H9 (cell line): Measurements from ENCODE around the gene MGMT. TPM values are rescaled to one million over a fixed set of nuclear protein-coding genes. Genes with fewer than 3 reads are reported as not detected.

Experiments
- DNase-seq: peaks from one replicate; pipeline ENCODE4 v3.0.0-alpha.2; 2017
- H2AFZ ChIP-seq: one replicate; pipeline ENCODE4 v1.6.1; 2013; ENCODE audit warnings: mild to moderate bottlenecking, low read length, control low read depth, moderate library complexity
- H2AK5ac ChIP-seq: 2 replicates; pipeline ENCODE4 v1.6.1; 2013; ENCODE audit warnings: low read length, control low read depth, mixed read lengths; ENCODE audit not compliant: insufficient read length
- H2BK120ac ChIP-seq: one replicate; pipeline ENCODE4 v1.6.1; 2013; ENCODE audit warnings: low read depth, mild to moderate bottlenecking, low read length, control low read depth, inconsistent platforms; ENCODE audit not compliant: poor library complexity, severe bottlenecking
- H2BK12ac ChIP-seq: 2 replicates; pipeline ENCODE4 v1.6.1; 2013; ENCODE audit warnings: low read length, control low read depth, mixed read lengths, low read depth; ENCODE audit not compliant: insufficient read length
- H2BK15ac ChIP-seq: 2 replicates; pipeline ENCODE4 v1.6.1; 2013; ENCODE audit warnings: low read depth, low read length, control low read depth
- H2BK20ac ChIP-seq: one replicate; pipeline ENCODE4 v1.6.1; 2013; ENCODE audit warnings: low read depth, mild to moderate bottlenecking, low read length, control low read depth, inconsistent platforms; ENCODE audit not compliant: poor library complexity, severe bottlenecking
- H2BK5ac ChIP-seq: 2 replicates; pipeline ENCODE4 v1.6.1; 2013; ENCODE audit warnings: low read length, control low read depth, mixed read lengths; ENCODE audit not compliant: insufficient read length
- H3K14ac ChIP-seq: 2 replicates; pipeline ENCODE4 v1.6.1; 2013; ENCODE audit warnings: low read length, control low read depth; ENCODE audit not compliant: insufficient read depth
- H3K18ac ChIP-seq: 2 replicates; pipeline ENCODE4 v1.6.1; 2013; ENCODE audit warnings: low read depth, mild to moderate bottlenecking, mixed read lengths, low read length, control low read depth; ENCODE audit not compliant: insufficient read length
- H3K23ac ChIP-seq: 2 replicates; pipeline ENCODE4 v1.6.1; 2013; ENCODE audit warnings: low read length, control low read depth, mixed read lengths, low read depth; ENCODE audit not compliant: insufficient read length
- H3K23me2 ChIP-seq: 2 replicates; pipeline ENCODE4 v1.6.1; 2013; ENCODE audit warnings: low read depth, mild to moderate bottlenecking, mixed read lengths, low read length, control low read depth; ENCODE audit not compliant: insufficient read length, poor library complexity, severe bottlenecking
- H3K27ac ChIP-seq: 2 replicates; pipeline ENCODE4 v1.5.1; 2013; ENCODE audit warnings: low read length, control low read depth, mixed read lengths, low read depth; ENCODE audit not compliant: insufficient read length
- H3K27me3 ChIP-seq: 2 replicates; pipeline ENCODE4 v1.6.1; 2013; ENCODE audit warnings: low read length, control low read depth, inconsistent platforms; ENCODE audit not compliant: insufficient read depth
- H3K4ac ChIP-seq: 2 replicates; pipeline ENCODE4 v1.6.1; 2013; ENCODE audit warnings: low read depth, mild to moderate bottlenecking, control low read depth, inconsistent platforms, low read length, moderate library complexity
- H3K4me1 ChIP-seq: 2 replicates; pipeline ENCODE4 v1.6.1; 2013; ENCODE audit warnings: low read length, control low read depth, inconsistent platforms; ENCODE audit not compliant: insufficient read depth
- H3K4me2 ChIP-seq: 2 replicates; pipeline ENCODE4 v1.6.1; 2013; ENCODE audit warnings: low read length, control low read depth, mixed read lengths; ENCODE audit not compliant: insufficient read length, insufficient read depth
- H3K56ac ChIP-seq: 2 replicates; pipeline ENCODE4 v1.6.1; 2013; ENCODE audit warnings: low read depth, mild to moderate bottlenecking, mixed read lengths, low read length, control low read depth; ENCODE audit not compliant: insufficient read length
- H3K79me1 ChIP-seq: 2 replicates; pipeline ENCODE4 v1.6.1; 2013; ENCODE audit warnings: low read depth, mild to moderate bottlenecking, moderate library complexity, low read length, control low read depth, inconsistent platforms; ENCODE audit not compliant: insufficient read depth, poor library complexity, severe bottlenecking
- H3K79me2 ChIP-seq: 2 replicates; pipeline ENCODE4 v1.6.1; 2013; ENCODE audit warnings: low read length, control low read depth, inconsistent platforms; ENCODE audit not compliant: insufficient read depth
- H3K9ac ChIP-seq: 2 replicates; pipeline ENCODE4 v1.6.1; 2013; ENCODE audit warnings: low read length, control low read depth, mixed read lengths; ENCODE audit not compliant: insufficient read length; ENCODE audit errors: extremely low read depth
- H3K9me3 ChIP-seq: one replicate; pipeline ENCODE4 v1.6.1; 2013; ENCODE audit warnings: low read depth, low read length, inconsistent platforms; ENCODE audit not compliant: control insufficient read depth
- H3T11ph ChIP-seq: one replicate; pipeline ENCODE4 v1.6.1; 2013; ENCODE audit warnings: mild to moderate bottlenecking, low read length, control low read depth, inconsistent platforms
- H4K20me1 ChIP-seq: one replicate; pipeline ENCODE4 v1.6.1; 2013; ENCODE audit not compliant: control insufficient read depth, insufficient read length, insufficient read depth
- H4K5ac ChIP-seq: 2 replicates; pipeline ENCODE4 v1.6.1; 2013; ENCODE audit warnings: low read depth, mild to moderate bottlenecking, mixed read lengths, low read length, control low read depth; ENCODE audit not compliant: insufficient read length
- H4K8ac ChIP-seq: replicated peaks from 2 replicates; pipeline ENCODE4 v1.6.1; 2013; ENCODE audit warnings: low read length, control low read depth, mixed read lengths, low read depth; ENCODE audit not compliant: insufficient read length
- H4K91ac ChIP-seq: 2 replicates; pipeline ENCODE4 v1.6.1; 2013; ENCODE audit warnings: low read depth, mild to moderate bottlenecking, moderate library complexity, mixed read lengths, low read length, control low read depth; ENCODE audit not compliant: insufficient read length
- H3K27ac Mint-ChIP-seq, 3 experiments: 2 replicates in 2 of 3; 3 replicates in 1 of 3; pipeline ENCODE4 v1.8.0; 2020 to 2021; ENCODE audit warnings: mixed read lengths in 3 of 3, mild to moderate bottlenecking in 1 of 3, moderate library complexity in 1 of 3
- H3K27me3 Mint-ChIP-seq: 2 replicates; pipeline ENCODE4 v1.8.0; 2021; ENCODE audit warnings: low read depth, mild to moderate bottlenecking, moderate library complexity, mixed read lengths
- H3K36me3 Mint-ChIP-seq, 3 experiments: 2 replicates in 2 of 3; 3 replicates in 1 of 3; pipeline ENCODE4 v1.8.0; 2020 to 2021; ENCODE audit warnings: low read depth in 3 of 3, mixed read lengths in 3 of 3; ENCODE audit not compliant: insufficient read depth in 1 of 3
- H3K4me1 Mint-ChIP-seq, 2 experiments: 2 replicates each; pipeline ENCODE4 v1.8.0; 2020; ENCODE audit warnings: mixed read lengths in 2 of 2
- H3K4me3 Mint-ChIP-seq, 2 experiments: 2 replicates in 1 of 2; 3 replicates in 1 of 2; pipeline ENCODE4 v1.8.0; 2020 to 2021; ENCODE audit warnings: mild to moderate bottlenecking in 2 of 2, mixed read lengths in 2 of 2, moderate library complexity in 1 of 2
- H3K9me3 Mint-ChIP-seq, 2 experiments: 2 replicates in 1 of 2; 3 replicates in 1 of 2; pipeline ENCODE4 v1.8.0; 2020; ENCODE audit warnings: mild to moderate bottlenecking in 2 of 2, mixed read lengths in 2 of 2, moderate library complexity in 1 of 2
- CTCF ChIP-seq: fragments of 200-600 bp; sonication (generic); conservative IDR thresholded peaks from 3 replicates; pipeline ENCODE4 v1.8.0; 2021; ENCODE audit warnings: antibody characterized with exemption, mild to moderate bottlenecking
- WGBS: extraction: QIAGEN DNeasy Blood & Tissue Kit; methylation state at CpG from one replicate; pipeline ENCODE4 v1.1.7; 2013; ENCODE audit warnings: missing lambda C conversion rate, low lambda C conversion rate, mixed read lengths; ENCODE audit not compliant: insufficient read length; ENCODE audit errors: extremely low coverage; 5-methylcytosine and 5-hydroxymethylcytosine counted together
- total RNA-seq: library from RNA; stranded (reverse); gene quantifications from 2 replicates; pipeline ENCODE4 v1.2.1, GENCODE V29; 2021

Gene MGMT
- total RNA-seq, 1 experiment from 2014 or later = 18.4 TPM

- H3K4me3 Mint-ChIP-seq = no peak overlapping the region
- no peak overlapping the region for H3K4me2 ChIP-seq
- H3K27ac Mint-ChIP-seq = peak overlapping the region in 2 of 3 experiments; percentile 79 to 89; a peak in 4 of 7 replicates
Observed at GRCh38 chr10:129709627-129710509, 242.8 kb downstream of the MGMT start.

More at GRCh38 chr10:129709627-129710509, 242.8 kb downstream of the MGMT start:
- H3K4me1 Mint-ChIP-seq = peaks cover 41 to 45% of the 10 kb centered on the region in 2 experiments
- Histone ChIP-seq H4K20me1 (no peaks in the 10 kb centered on the region), H3K27me3 (no peaks in the 10 kb centered on the region), H3K79me1 (no peaks in the 10 kb centered on the region), H2AFZ (no peak overlapping the region), H3K4me1 (no peaks in the 10 kb centered on the region; the same call in 1 of the 2 replicates), H4K8ac (no peak overlapping the region), H2BK5ac (no peak overlapping the region), H3K56ac (no peak overlapping the region), H2BK120ac (no peak overlapping the region), H2BK20ac (no peak overlapping the region), H3K9me3 (no peaks in the 10 kb centered on the region), H2AK5ac (no peak overlapping the region), H3K23me2 (no peaks in the 10 kb centered on the region), H4K91ac (no peak overlapping the region), H3K9ac (no peak overlapping the region), H3K79me2 (no peaks in the 10 kb centered on the region), H3T11ph (no peak overlapping the region), H3K4ac (no peak overlapping the region), H3K14ac (0 out of 2 replicates have a peak overlapping the region, but pooled peaks have one; percentile 50), H3K27ac (no peak overlapping the region), H2BK15ac (no peak overlapping the region), H3K23ac (no peak overlapping the region), H2BK12ac (no peak overlapping the region), H4K5ac (no peak overlapping the region), H3K18ac (no peak overlapping the region)
- no peak for TF ChIP-seq CTCF
- H3K9me3 Mint-ChIP-seq = no peaks in the 10 kb centered on the region
- peaks cover 2 to 4% (median 2%) of the 10 kb centered on the region in 3 experiments; a peak in 3 of 7 replicates for H3K36me3 Mint-ChIP-seq
- no CpG with 5 or more reads among the region's 16 CpGs for WGBS
- DNase-seq = no peak
- no peaks in the 10 kb centered on the region for H3K27me3 Mint-ChIP-seq
